ENCODE data around the gene RHBDF1. TPM values are rescaled to one million over a fixed set of nuclear protein-coding genes. Genes with fewer than 3 reads are reported as not detected.

Gene RHBDF1
- total RNA-seq, 1 donor from 2014 or later: 86.9 TPM

- no peaks in the 10 kb centered on the region for H3K27me3 ChIP-seq
- H3K4me1 ChIP-seq: peaks cover 21% of the 10 kb centered on the region
- TF ChIP-seq POLR2AphosphoS5 (IDR thresholded peaks at IDR 0.05; ENCODE audit: insufficient read depth in 1 of 2, low read depth in 1 of 2) (peak; percentile 75 to 76), CTCF (IDR thresholded peaks at IDR 0.05) (peak; percentile 94 to 99 (median 99)), POLR2A (IDR thresholded peaks at IDR 0.05) (no peak)
- H3K9me3 ChIP-seq: no peaks in the 10 kb centered on the region
- DNase-seq (ENCODE audit: extremely low spot score in 2 of 2): no peak
- H3K27ac ChIP-seq: no peak overlapping the region
- H3K36me3 ChIP-seq: peaks cover 0 to 20% of the 10 kb centered on the region in 2 donors
- no peak overlapping the region for H3K4me3 ChIP-seq
- intact Hi-C loops (cut with DNase I): loop anchor here (2.0 kb wide), 1 partner anchor 32 kb away; no protein-coding TSS in a partner anchor
These were observed 24.5 kb upstream of the RHBDF1 start for GRCh38 chr16:96935-97381.

- H3K4me1 ChIP-seq: peaks cover 28% of the 10 kb centered on the region
- H3K9me3 ChIP-seq: no peaks in the 10 kb centered on the region
- H3K27ac ChIP-seq: no peak overlapping the region
- peaks cover 0 to 28% of the 10 kb centered on the region in 2 donors for H3K36me3 ChIP-seq
- no peaks in the 10 kb centered on the region for H3K27me3 ChIP-seq
- TF ChIP-seq POLR2AphosphoS5 (IDR thresholded peaks at IDR 0.05; ENCODE audit: insufficient read depth in 1 of 2, low read depth in 1 of 2) (no peak), CTCF (IDR thresholded peaks at IDR 0.05) (no peak), POLR2A (IDR thresholded peaks at IDR 0.05) (no peak)
- intact Hi-C loops (cut with DNase I): no loop called here
- H3K4me3 ChIP-seq: no peak overlapping the region
- no peak for DNase-seq (ENCODE audit: extremely low spot score in 2 of 2)
These were observed 22.5 kb upstream of the RHBDF1 start for GRCh38 chr16:94918-95265.

- no peak for TF ChIP-seq CTCF (IDR thresholded peaks at IDR 0.05)
- TF ChIP-seq POLR2A (IDR thresholded peaks at IDR 0.05): no peak
- no peak for TF ChIP-seq POLR2AphosphoS5 (IDR thresholded peaks at IDR 0.05; ENCODE audit: insufficient read depth in 1 of 2, low read depth in 1 of 2)
- peaks cover 0 to 38% of the 10 kb centered on the region in 2 donors for H3K36me3 ChIP-seq
- intact Hi-C loops (cut with DNase I): no loop called here
These were observed 20.3 kb upstream of the RHBDF1 start for GRCh38 chr16:92431-93339.

GRCh38 chr16:91484-91883 lies 19.1 kb upstream of the RHBDF1 start:
- no peaks in the 10 kb centered on the region for H3K9me3 ChIP-seq
- no peak for DNase-seq (ENCODE audit: extremely low spot score in 2 of 2)
- no peak overlapping the region for H3K27ac ChIP-seq
- H3K4me3 ChIP-seq: no peak overlapping the region
- intact Hi-C loops (cut with DNase I): no loop called here
- no peak for TF ChIP-seq POLR2AphosphoS5 (IDR thresholded peaks at IDR 0.05; ENCODE audit: insufficient read depth in 1 of 2, low read depth in 1 of 2)
- no peak for TF ChIP-seq CTCF (IDR thresholded peaks at IDR 0.05)
- TF ChIP-seq POLR2A (IDR thresholded peaks at IDR 0.05): no peak
- peaks cover 0 to 45% of the 10 kb centered on the region in 2 donors for H3K36me3 ChIP-seq
- peaks cover 12% of the 10 kb centered on the region for H3K4me1 ChIP-seq
- no peaks in the 10 kb centered on the region for H3K27me3 ChIP-seq

More at GRCh38 chr16:92431-93339, 20.3 kb upstream of the RHBDF1 start:
- no peak overlapping the region for H3K27ac ChIP-seq
- H3K4me1 ChIP-seq: peaks cover 23% of the 10 kb centered on the region
- H3K27me3 ChIP-seq: no peaks in the 10 kb centered on the region
- H3K9me3 ChIP-seq: no peaks in the 10 kb centered on the region
- H3K4me3 ChIP-seq: no peak overlapping the region
- no peak for DNase-seq (ENCODE audit: extremely low spot score in 2 of 2)
